ENCODE data around the gene PIP5KL1. TPM values are rescaled to one million over a fixed set of nuclear protein-coding genes. Genes with fewer than 3 reads are reported as not detected.

The PIP5KL1 gene
- polyA plus RNA-seq, 1 donor (not counting 4 experiments of a cell fraction or from before 2014, with no cell fraction given), result 4.4 TPM

DNA sequence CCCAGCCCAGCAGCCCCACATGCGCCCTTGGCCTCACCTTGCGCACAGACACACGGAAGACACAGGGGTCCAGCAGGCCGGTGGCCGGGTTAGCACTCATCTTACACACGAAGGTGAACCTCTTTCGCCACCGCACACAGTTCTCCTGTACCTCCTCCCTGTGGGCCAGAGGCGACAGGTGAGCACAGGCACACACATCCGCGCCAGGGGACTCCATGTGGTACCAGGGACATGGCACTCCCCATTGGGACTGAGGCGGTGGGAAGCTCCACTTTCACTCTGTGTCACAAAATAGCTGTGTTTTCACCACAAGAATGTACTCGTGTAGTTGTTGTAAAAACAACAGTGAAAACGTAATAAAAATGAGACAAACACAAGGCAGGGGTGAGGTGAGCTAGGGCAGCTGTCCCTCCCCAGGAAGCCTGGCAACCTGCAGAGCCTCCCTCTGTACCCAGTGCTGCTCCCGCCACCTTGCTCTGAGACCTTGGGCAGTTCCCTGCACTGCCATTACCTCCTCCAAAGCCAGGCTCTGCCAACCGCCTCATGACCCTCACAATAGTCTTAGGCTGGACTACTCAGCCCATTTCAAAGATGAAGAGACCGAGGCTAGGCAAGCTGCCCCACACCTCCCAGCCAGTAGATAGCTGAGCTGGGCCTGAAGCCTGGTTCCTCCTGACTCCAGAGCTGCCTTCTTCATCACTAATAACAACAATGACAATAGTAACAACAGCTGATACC is 23.4 kb upstream of the PIP5KL1 start:
- no peaks in the 10 kb centered on the region for H3K27me3 ChIP-seq (ENCODE audit: control insufficient read depth, extremely low read depth, insufficient read depth, low read length)
- no peak overlapping the region for H3K4me3 ChIP-seq (ENCODE audit: control insufficient read depth in 2 of 3, extremely low read depth in 1 of 3, insufficient read depth in 2 of 3, low read depth in 1 of 3, low read length in 3 of 3)
- H3K27ac ChIP-seq (ENCODE audit: control insufficient read depth, insufficient read depth, low read length), result no peak overlapping the region
- no peak for TF ChIP-seq EZH2 (IDR thresholded peaks at IDR 0.05; ENCODE audit: low read length)
- TF ChIP-seq, protein P1, sequence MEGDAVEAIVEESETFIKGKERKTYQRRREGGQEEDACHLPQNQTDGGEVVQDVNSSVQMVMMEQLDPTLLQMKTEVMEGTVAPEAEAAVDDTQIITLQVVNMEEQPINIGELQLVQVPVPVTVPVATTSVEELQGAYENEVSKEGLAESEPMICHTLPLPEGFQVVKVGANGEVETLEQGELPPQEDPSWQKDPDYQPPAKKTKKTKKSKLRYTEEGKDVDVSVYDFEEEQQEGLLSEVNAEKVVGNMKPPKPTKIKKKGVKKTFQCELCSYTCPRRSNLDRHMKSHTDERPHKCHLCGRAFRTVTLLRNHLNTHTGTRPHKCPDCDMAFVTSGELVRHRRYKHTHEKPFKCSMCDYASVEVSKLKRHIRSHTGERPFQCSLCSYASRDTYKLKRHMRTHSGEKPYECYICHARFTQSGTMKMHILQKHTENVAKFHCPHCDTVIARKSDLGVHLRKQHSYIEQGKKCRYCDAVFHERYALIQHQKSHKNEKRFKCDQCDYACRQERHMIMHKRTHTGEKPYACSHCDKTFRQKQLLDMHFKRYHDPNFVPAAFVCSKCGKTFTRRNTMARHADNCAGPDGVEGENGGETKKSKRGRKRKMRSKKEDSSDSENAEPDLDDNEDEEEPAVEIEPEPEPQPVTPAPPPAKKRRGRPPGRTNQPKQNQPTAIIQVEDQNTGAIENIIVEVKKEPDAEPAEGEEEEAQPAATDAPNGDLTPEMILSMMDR (optimal IDR thresholded peaks at IDR 0.05 in 1 of 3, IDR thresholded peaks at IDR 0.05 in 1 of 3, conservative IDR thresholded peaks at IDR 0.05 in 1 of 3; ENCODE audit: extremely low read depth in 1 of 3, insufficient read depth in 2 of 3, low read length in 3 of 3), result no peak
- no peak overlapping the region for H3K4me2 ChIP-seq (ENCODE audit: control insufficient read depth, extremely low read depth, insufficient read depth, low read depth, low read length)
- H3K9ac ChIP-seq (ENCODE audit: control insufficient read depth, extremely low read depth, insufficient read depth, low read length), result no peak overlapping the region
- H2AFZ ChIP-seq (ENCODE audit: control insufficient read depth, low read length), result no peak overlapping the region
- peaks cover 2% of the 10 kb centered on the region for H3K79me2 ChIP-seq (ENCODE audit: control insufficient read depth, insufficient read depth, low read length)
- no peak for DNase-seq (ENCODE audit: low read depth, low spot score)
- H3K9me1 ChIP-seq (ENCODE audit: control insufficient read depth, extremely low read depth, insufficient read depth, low read length), result peaks cover 2% of the 10 kb centered on the region
- H3K9me3 ChIP-seq (ENCODE audit: control insufficient read depth, low read depth, low read length), result no peaks in the 10 kb centered on the region
- no peaks in the 10 kb centered on the region for H3K36me3 ChIP-seq (ENCODE audit: control insufficient read depth in 2 of 2, extremely low read depth in 1 of 2, insufficient read depth in 2 of 2, low read length in 2 of 2)
- no peaks in the 10 kb centered on the region for H4K20me1 ChIP-seq (ENCODE audit: control insufficient read depth, extremely low read depth, insufficient read depth, low read length)
- H3K4me1 ChIP-seq (ENCODE audit: control insufficient read depth, extremely low read depth, insufficient read depth, low read length), result peaks cover 15% of the 10 kb centered on the region
- dilution Hi-C loops (cut with MboI; ENCODE audit: extremely low pct_ligation_motif_present, low sequenced_read_pairs), result no loop called here
- no peak for FAIRE-seq

DNA sequence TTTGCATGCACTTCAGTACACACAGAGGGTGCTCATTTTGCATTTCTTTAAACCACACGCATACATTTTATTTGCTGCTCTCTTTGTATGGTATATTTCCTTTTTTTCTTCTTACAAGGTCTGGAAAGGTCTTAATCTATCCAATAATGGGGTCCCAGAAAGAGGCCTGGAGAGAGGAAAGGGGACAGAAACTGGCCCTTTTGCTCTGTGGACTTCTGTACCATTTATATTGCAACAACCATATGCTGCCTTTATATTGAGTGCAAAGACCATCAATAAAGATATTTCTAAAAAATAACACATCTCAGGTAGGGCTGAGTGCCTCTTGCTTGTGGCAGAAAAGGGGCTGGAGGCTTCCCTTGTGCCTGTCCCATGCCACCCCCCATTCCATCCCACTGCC is 22.6 kb upstream of the PIP5KL1 start:
- Histone ChIP-seq H3K9me1 (ENCODE audit: control insufficient read depth, extremely low read depth, insufficient read depth, low read length) (peaks cover 2% of the 10 kb centered on the region), H3K27me3 (ENCODE audit: control insufficient read depth, extremely low read depth, insufficient read depth, low read length) (no peaks in the 10 kb centered on the region), H3K4me2 (ENCODE audit: control insufficient read depth, extremely low read depth, insufficient read depth, low read depth, low read length) (no peak overlapping the region), H3K4me3 (ENCODE audit: control insufficient read depth in 2 of 3, extremely low read depth in 1 of 3, insufficient read depth in 2 of 3, low read depth in 1 of 3, low read length in 3 of 3) (no peak overlapping the region), H3K9me3 (ENCODE audit: control insufficient read depth, low read depth, low read length) (no peaks in the 10 kb centered on the region), H3K27ac (ENCODE audit: control insufficient read depth, insufficient read depth, low read length) (no peak overlapping the region), H3K4me1 (ENCODE audit: control insufficient read depth, extremely low read depth, insufficient read depth, low read length) (peaks cover 15% of the 10 kb centered on the region), H4K20me1 (ENCODE audit: control insufficient read depth, extremely low read depth, insufficient read depth, low read length) (no peaks in the 10 kb centered on the region), H2AFZ (ENCODE audit: control insufficient read depth, low read length) (no peak overlapping the region), H3K9ac (ENCODE audit: control insufficient read depth, extremely low read depth, insufficient read depth, low read length) (no peak overlapping the region), H3K36me3 (ENCODE audit: control insufficient read depth in 2 of 2, extremely low read depth in 1 of 2, insufficient read depth in 2 of 2, low read length in 2 of 2) (no peaks in the 10 kb centered on the region), H3K79me2 (ENCODE audit: control insufficient read depth, insufficient read depth, low read length) (peaks cover 2% of the 10 kb centered on the region)
- TF ChIP-seq, protein P1 (optimal IDR thresholded peaks at IDR 0.05 in 1 of 3, IDR thresholded peaks at IDR 0.05 in 1 of 3, conservative IDR thresholded peaks at IDR 0.05 in 1 of 3; ENCODE audit: extremely low read depth in 1 of 3, insufficient read depth in 2 of 3, low read length in 3 of 3), result no peak
- TF ChIP-seq EZH2 (IDR thresholded peaks at IDR 0.05; ENCODE audit: low read length), result no peak
- DNase-seq (ENCODE audit: low read depth, low spot score), result no peak
- dilution Hi-C loops (cut with MboI; ENCODE audit: extremely low pct_ligation_motif_present, low sequenced_read_pairs), result no loop called here
- FAIRE-seq, result no peak

Measured in keratinocyte (primary cell).